Activated naive CD4-positive, alpha-beta T cell treated with anti-CD3 and anti-CD28 coated beads for 36 hours (primary cell): ENCODE results near the gene KAT2A. TPM values are rescaled to one million over a fixed set of nuclear protein-coding genes. Genes with fewer than 3 reads are reported as not detected.
A peak's percentile ranks its signal among the peaks of the same experiment; 100 is the strongest.

ENCODE experiments used
- CTCF ChIA-PET: fragments of 350-600 bp; sonication (Branson Sonifier 250); formaldehyde crosslinking; loops from one replicate; lab custom pipeline; 2021; ENCODE audit warnings: antibody characterized with exemption; lab: Charles Lee
- DNase-seq: peaks from one replicate; pipeline ENCODE4 v3.0.0-alpha.2; 2020
- H3K27ac Mint-ChIP-seq: one replicate; pipeline ENCODE4 v1.8.0; 2021; ENCODE audit warnings: mild to moderate bottlenecking, mixed read lengths
- H3K27me3 Mint-ChIP-seq: one replicate; pipeline ENCODE4 v1.8.0; 2021; ENCODE audit warnings: low read depth, mixed read lengths
- H3K36me3 Mint-ChIP-seq: one replicate; pipeline ENCODE4 v1.8.0; 2021; ENCODE audit warnings: low read depth, mixed read lengths
- H3K4me1 Mint-ChIP-seq: one replicate; pipeline ENCODE4 v1.8.0; 2021; ENCODE audit warnings: low read depth, mixed read lengths
- H3K4me3 Mint-ChIP-seq: one replicate; pipeline ENCODE4 v1.8.0; 2021; ENCODE audit warnings: mild to moderate bottlenecking, moderate library complexity, mixed read lengths
- H3K9me3 Mint-ChIP-seq: one replicate; pipeline ENCODE4 v1.8.0; 2021; ENCODE audit warnings: mixed read lengths
- intact Hi-C: fragments of 100-400 bp; cut with micrococcal nuclease; formaldehyde crosslinking; loops from one replicate; pipeline ENCODE4 v1.15.1; 2023
- total RNA-seq, 2 experiments: library from RNA; stranded (reverse); gene quantifications; one replicate each; pipeline ENCODE4 v1.2.3, GENCODE V29; 2021

Gene KAT2A
- total RNA-seq, 2 experiments from 2014 or later = 57.3 to 59.0 TPM

- peak overlapping the region; percentile 81 for H3K4me3 Mint-ChIP-seq
- H3K27ac Mint-ChIP-seq = peak overlapping the region; percentile 92
- peaks cover 19% of the 10 kb centered on the region for H3K36me3 Mint-ChIP-seq
- intact Hi-C loops = loop anchor here (1.0 to 10.0 kb wide), 5 partner anchors 21 to 565 kb away; partner anchors contain the start of genes DNAJC7, PLEKHH3 and RAB5C
- peaks cover 38% of the 10 kb centered on the region for H3K4me1 Mint-ChIP-seq
- H3K27me3 Mint-ChIP-seq = no peaks in the 10 kb centered on the region
- H3K9me3 Mint-ChIP-seq = no peaks in the 10 kb centered on the region
- peak; percentile 70 for DNase-seq
- CTCF ChIA-PET = interaction anchor here (0.9 to 3.2 kb wide), 8 partner anchors 10 to 152 kb away, joined by 3 to 18 read pairs (median 5); partner anchors contain the start of gene NKIRAS2
Observed at GRCh38 chr17:42111871-42112551, 9.2 kb downstream of the KAT2A start.

- H3K4me3 Mint-ChIP-seq = peak overlapping the region; percentile 43
- DNase-seq = no peak
- peaks cover 14% of the 10 kb centered on the region for H3K36me3 Mint-ChIP-seq
- H3K4me1 Mint-ChIP-seq = peaks cover 34% of the 10 kb centered on the region
- H3K27ac Mint-ChIP-seq = peak overlapping the region; percentile 92
- CTCF ChIA-PET = interaction anchor here (0.9 to 6.3 kb wide), 7 partner anchors 9 to 151 kb away, joined by 3 to 34 read pairs (median 6); partner anchors contain the start of gene NKIRAS2
- H3K9me3 Mint-ChIP-seq = no peaks in the 10 kb centered on the region
- H3K27me3 Mint-ChIP-seq = no peaks in the 10 kb centered on the region
- intact Hi-C loops = loop anchor here (5.0 to 10.0 kb wide), 2 partner anchors 414 to 566 kb away; partner anchors contain the start of gene PLEKHH3
Observed at GRCh38 chr17:42111265-42111636, 9.9 kb downstream of the KAT2A start.

- CTCF ChIA-PET = interaction anchor here (0.6 to 6.3 kb wide), 9 partner anchors 9 to 150 kb away, joined by 3 to 34 read pairs (median 4); partner anchors contain the start of gene NKIRAS2
- intact Hi-C loops = loop anchor here (5.0 to 10.0 kb wide), 2 partner anchors 414 to 567 kb away; partner anchors contain the start of gene PLEKHH3
Observed at GRCh38 chr17:42110301-42111264, 10.6 kb downstream of the KAT2A start.

GRCh38 chr17:42109086-42109485, 12.1 kb downstream of the KAT2A start:
- DNase-seq = no peak
- no peaks in the 10 kb centered on the region for H3K9me3 Mint-ChIP-seq
- no peak overlapping the region for H3K27ac Mint-ChIP-seq
- no peaks in the 10 kb centered on the region for H3K27me3 Mint-ChIP-seq
- peaks cover 6% of the 10 kb centered on the region for H3K36me3 Mint-ChIP-seq
- H3K4me1 Mint-ChIP-seq = peaks cover 34% of the 10 kb centered on the region
- no peak overlapping the region for H3K4me3 Mint-ChIP-seq
- intact Hi-C loops = no loop called here
- CTCF ChIA-PET = interaction anchor here (3.1 to 6.3 kb wide), 2 partner anchors 11 to 42 kb away, joined by 11 to 34 read pairs; partner anchors contain the start of gene KAT2A

More at GRCh38 chr17:42110301-42111264, 10.6 kb downstream of the KAT2A start:
- Mint-ChIP-seq H3K36me3 (peaks cover 9% of the 10 kb centered on the region), H3K4me3 (peak overlapping the region; percentile 21), H3K27ac (peak overlapping the region; percentile 92), H3K9me3 (no peaks in the 10 kb centered on the region), H3K4me1 (peaks cover 34% of the 10 kb centered on the region), H3K27me3 (no peaks in the 10 kb centered on the region)
- DNase-seq = no peak

- Mint-ChIP-seq H3K27ac (no peak overlapping the region), H3K27me3 (no peaks in the 10 kb centered on the region), H3K4me3 (peak overlapping the region; percentile 66), H3K4me1 (peaks cover 34% of the 10 kb centered on the region), H3K9me3 (no peaks in the 10 kb centered on the region), H3K36me3 (peaks cover 4% of the 10 kb centered on the region)
- CTCF ChIA-PET = interaction anchor here (0.6 to 6.3 kb wide), 10 partner anchors 12 to 415 kb away, joined by 3 to 34 read pairs (median 4); partner anchors contain the start of genes CAVIN1, DNAJC7 and KAT2A
- intact Hi-C loops = no loop called here
- peak; percentile 95 for DNase-seq
Observed at GRCh38 chr17:42107597-42108576, 13.3 kb downstream of the KAT2A start.

- peaks cover 3% of the 10 kb centered on the region for H3K36me3 Mint-ChIP-seq
- H3K27ac Mint-ChIP-seq = no peak overlapping the region
- H3K27me3 Mint-ChIP-seq = no peaks in the 10 kb centered on the region
- CTCF ChIA-PET = interaction anchor here (0.6 to 6.3 kb wide), 7 partner anchors 13 to 416 kb away, joined by 3 to 34 read pairs (median 4); partner anchors contain the start of genes DNAJC7, KAT2A and NKIRAS2
- peak overlapping the region; percentile 66 for H3K4me3 Mint-ChIP-seq
- peaks cover 29% of the 10 kb centered on the region for H3K4me1 Mint-ChIP-seq
- H3K9me3 Mint-ChIP-seq = no peaks in the 10 kb centered on the region
- intact Hi-C loops = no loop called here
- no peak for DNase-seq
Observed at GRCh38 chr17:42107124-42107523, 14.0 kb downstream of the KAT2A start.

- Mint-ChIP-seq H3K4me1 (peaks cover 19% of the 10 kb centered on the region), H3K9me3 (no peaks in the 10 kb centered on the region), H3K27ac (no peak overlapping the region), H3K4me3 (no peak overlapping the region), H3K36me3 (peaks cover 3% of the 10 kb centered on the region), H3K27me3 (no peaks in the 10 kb centered on the region)
- CTCF ChIA-PET = interaction anchor here (6.3 kb wide), 1 partner anchor 39 kb away, joined by 34 read pairs; no protein-coding TSS in a partner anchor
- DNase-seq = no peak
- intact Hi-C loops = no loop called here
Observed at GRCh38 chr17:42106009-42106408, 15.2 kb downstream of the KAT2A start.

- DNase-seq = no peak
- no peaks in the 10 kb centered on the region for H3K9me3 Mint-ChIP-seq
- H3K27ac Mint-ChIP-seq = no peak overlapping the region
- CTCF ChIA-PET = interaction anchor here (0.9 to 2.9 kb wide), 4 partner anchors 13 to 141 kb away, joined by 3 to 11 read pairs (median 6); no protein-coding TSS in a partner anchor
- H3K4me1 Mint-ChIP-seq = peaks cover 10% of the 10 kb centered on the region
- no peaks in the 10 kb centered on the region for H3K36me3 Mint-ChIP-seq
- intact Hi-C loops = no loop called here
- H3K27me3 Mint-ChIP-seq = no peaks in the 10 kb centered on the region
- H3K4me3 Mint-ChIP-seq = no peak overlapping the region
Observed at GRCh38 chr17:42104264-42104663, 16.9 kb downstream of the KAT2A start.

GRCh38 chr17:42103221-42103954, 17.8 kb downstream of the KAT2A start:
- intact Hi-C loops = no loop called here
- Mint-ChIP-seq H3K4me1 (peaks cover 10% of the 10 kb centered on the region), H3K9me3 (no peaks in the 10 kb centered on the region), H3K4me3 (no peak overlapping the region), H3K27me3 (no peaks in the 10 kb centered on the region), H3K27ac (no peak overlapping the region), H3K36me3 (no peaks in the 10 kb centered on the region)
- CTCF ChIA-PET = interaction anchor here (0.5 to 2.9 kb wide), 11 partner anchors 8 to 361 kb away, joined by 3 to 11 read pairs (median 5); partner anchors contain the start of gene NKIRAS2
- no peak for DNase-seq

- peak; percentile 83 for DNase-seq
- CTCF ChIA-PET = interaction anchor here (0.6 to 2.7 kb wide), 17 partner anchors 8 to 139 kb away, joined by 3 to 12 read pairs (median 5); partner anchors contain the start of genes DHX58, KAT2A and NKIRAS2
- Mint-ChIP-seq H3K9me3 (no peaks in the 10 kb centered on the region), H3K27ac (no peak overlapping the region), H3K4me3 (no peak overlapping the region), H3K4me1 (peaks cover 10% of the 10 kb centered on the region), H3K27me3 (peaks cover 12% of the 10 kb centered on the region), H3K36me3 (no peaks in the 10 kb centered on the region)
- intact Hi-C loops = loop anchor here (1.0 kb wide), 2 partner anchors 34 to 76 kb away; no protein-coding TSS in a partner anchor
Observed at GRCh38 chr17:42101513-42102292, 19.5 kb downstream of the KAT2A start.
